Heart left ventricle (tissue), 16 donors: ENCODE measurements around the gene CCDC60. TPM values are rescaled to one million over a fixed set of nuclear protein-coding genes. Genes with fewer than 3 reads are reported as not detected.

ENCODE experiments used
- ATAC-seq, 4 donors: fragments of 200-7000 bp; cut with Tn5 transposase; one replicate each; pipeline ENCODE4 v1.9.1; 2020 to 2022; ENCODE audit warnings: moderate library complexity in 4 of 4, mild to moderate bottlenecking in 3 of 4, moderate number of reproducible peaks in 1 of 4
- DNase-seq, 5 donors: peaks; one replicate each; pipeline ENCODE4 v3.0.0-alpha.2; 2020
- H3K27ac ChIP-seq, 12 donors: fragments of 200-600 bp; sonication (generic) in 4 of 12; one replicate each; pipeline versions ENCODE4 v1.5.0 to v1.8.0; 2016 to 2022; ENCODE audit warnings: mild to moderate bottlenecking in 2 of 12
- H3K27me3 ChIP-seq, 9 donors: fragments of 200-600 bp; sonication (generic) in 2 of 9; one replicate each; pipeline versions ENCODE4 v1.5.1 to v1.8.0; 2016 to 2022; ENCODE audit warnings: mild to moderate bottlenecking in 3 of 9
- H3K36me3 ChIP-seq, 9 donors: fragments of 200-600 bp; sonication (generic) in 2 of 9; one replicate each; pipeline versions ENCODE4 v1.5.0 to v1.8.0; 2018 to 2022; ENCODE audit warnings: mild to moderate bottlenecking in 2 of 9
- H3K4me1 ChIP-seq, 12 donors: fragments of 200-600 bp; sonication (generic) in 4 of 12; one replicate each; pipeline versions ENCODE4 v1.5.0 to v1.8.0; 2016 to 2022; ENCODE audit warnings: mild to moderate bottlenecking in 3 of 12
- H3K4me3 ChIP-seq, 12 donors: fragments of 200-600 bp; sonication (generic) in 4 of 12; one replicate each; pipeline versions ENCODE4 v1.5.0 to v1.8.0; 2017 to 2022; ENCODE audit warnings: mild to moderate bottlenecking in 9 of 12, moderate library complexity in 4 of 12
- H3K9me3 ChIP-seq, 12 donors: fragments of 200-600 bp; sonication (generic) in 4 of 12; one replicate each; pipeline versions ENCODE4 v1.5.0 to v1.8.0; 2016 to 2022; ENCODE audit warnings: mild to moderate bottlenecking in 1 of 12
- POLR2A ChIP-seq, 2 donors: fragments of 450-650 bp; IDR thresholded peaks; one replicate each; pipeline ENCODE4 v1.6.1; 2017; ENCODE audit warnings: antibody characterized with exemption in 2 of 2, mild to moderate bottlenecking in 2 of 2, moderate library complexity in 2 of 2
- WGBS, 4 donors: extraction: QIAGEN DNeasy Blood & Tissue Kit in 2 of 4; methylation state at CpG; one replicate each; pipeline versions ENCODE4 v1.1.5 to v1.1.7; 2013 to 2018; 5-methylcytosine and 5-hydroxymethylcytosine counted together
- intact Hi-C, 10 donors: fragments of 100-400 bp; cut with DNase I; formaldehyde crosslinking; loops; one replicate each; pipeline versions ENCODE4 v1.11.1 to v1.14.2; 2022
- polyA plus RNA-seq, 2 donors: library from polyadenylated mRNA; stranded (reverse); fragments of 200-250 nt; gene quantifications; one replicate each; pipeline ENCODE4 v1.2.3, GENCODE V29; 2013
- total RNA-seq, 9 donors: library from RNA; depleted of rRNA in 2 of 9; stranded (reverse); fragments of >200 nt in 2 of 9; fragmentation: NEBNext Ultra II Directional in 3 of 9; extraction: Animal tissue kit (Norgen Biotek cat#: 25700) in 3 of 9; gene quantifications; one replicate each; pipeline versions ENCODE4 v1.1.0 to v1.2.4, GENCODE V29; 2016 to 2023
- TF ChIP-seq, protein P1 (sequence below), 12 donors: fragments of 200-600 bp; sonication (generic) in 4 of 12; IDR thresholded peaks; one replicate each; pipeline versions ENCODE4 v1.5.0 to v1.8.0; 2018 to 2022; ENCODE audit warnings: antibody characterized with exemption in 12 of 12, mild to moderate bottlenecking in 5 of 12
- donor health status: ischemic (EF 13 %, LVEDD 7.1; RV severe dilation, severe dysfunction).
- donor health status: healthy with polysubstance abuse.
- donor health status: DM: no; HTN: yes; CAD: no.
- donor health status: DM: no; HTN: no; CAD: no.
- donor health status: ischemic (EF 25% LVEDD 6.9; RV normal size, moderate dysfunction).
- donor health status: ischemic (EF 25% LVEDD 5.7; RV mildly dilated, moderate dysfunction).
- donor health status: healthy.
- donor health status: DM: yes; HTN: yes; CAD: no.
- donor health status: ischemic (EF 35%, LVEDD 5.7; RV mildly dilated, moderate dysfunction).
- donor health status: nonischemic (EF 11% LVEDD 7.7; RV severe dilation, severe dysfunction).
- donor health status: DM: yes; HTN: yes; CAD: no.
- donor health status: PGD.
- donor health status: ischemic (EF 29% LVEDD 5.4; RV normal size, mild dysfunction).
- donor health status: nonischemic (EF 23%, LVEDD 6.1; RV moderate dilation, normal function).

The CCDC60 gene
- total and polyA plus RNA-seq, 11 donors = not detected

DNA sequence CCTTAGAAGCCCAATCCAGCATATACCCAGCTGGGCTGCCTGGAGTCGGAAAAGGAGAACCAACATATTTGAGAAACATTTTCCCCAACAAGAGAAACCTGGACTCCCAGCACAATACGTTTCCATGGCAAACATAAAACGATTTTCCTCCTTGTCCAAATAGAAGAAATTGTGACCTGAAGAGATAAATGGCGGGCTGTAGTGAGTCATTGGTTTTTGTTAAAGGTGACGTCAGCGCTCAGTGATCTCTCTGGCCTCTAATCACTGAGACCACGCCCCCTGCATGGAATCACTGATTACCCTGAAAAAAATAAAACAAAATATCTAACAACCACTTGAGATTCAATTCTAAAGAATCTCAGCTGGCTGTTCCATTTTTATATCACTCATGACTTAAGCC is 6.0 kb downstream of the CCDC60 start:
- Histone ChIP-seq H3K36me3 (no peaks in the 10 kb centered on the region), H3K4me1 (peaks cover 0 to 4% (median 0%) of the 10 kb centered on the region in 12 donors), H3K9me3 (peaks cover 0 to 7% (median 0%) of the 10 kb centered on the region in 12 donors), H3K4me3 (no peak overlapping the region), H3K27me3 (peaks cover 0 to 5% (median 0%) of the 10 kb centered on the region in 9 donors), H3K27ac (peak overlapping the region in 1 of 12 donors; percentile 14)
- WGBS, 4 donors = 60 to 76% (median 65%) methylated on average over 7 of the region's 7 CpGs
- no peak for TF ChIP-seq POLR2A (IDR thresholded peaks at IDR 0.05)
- TF ChIP-seq, protein P1, sequence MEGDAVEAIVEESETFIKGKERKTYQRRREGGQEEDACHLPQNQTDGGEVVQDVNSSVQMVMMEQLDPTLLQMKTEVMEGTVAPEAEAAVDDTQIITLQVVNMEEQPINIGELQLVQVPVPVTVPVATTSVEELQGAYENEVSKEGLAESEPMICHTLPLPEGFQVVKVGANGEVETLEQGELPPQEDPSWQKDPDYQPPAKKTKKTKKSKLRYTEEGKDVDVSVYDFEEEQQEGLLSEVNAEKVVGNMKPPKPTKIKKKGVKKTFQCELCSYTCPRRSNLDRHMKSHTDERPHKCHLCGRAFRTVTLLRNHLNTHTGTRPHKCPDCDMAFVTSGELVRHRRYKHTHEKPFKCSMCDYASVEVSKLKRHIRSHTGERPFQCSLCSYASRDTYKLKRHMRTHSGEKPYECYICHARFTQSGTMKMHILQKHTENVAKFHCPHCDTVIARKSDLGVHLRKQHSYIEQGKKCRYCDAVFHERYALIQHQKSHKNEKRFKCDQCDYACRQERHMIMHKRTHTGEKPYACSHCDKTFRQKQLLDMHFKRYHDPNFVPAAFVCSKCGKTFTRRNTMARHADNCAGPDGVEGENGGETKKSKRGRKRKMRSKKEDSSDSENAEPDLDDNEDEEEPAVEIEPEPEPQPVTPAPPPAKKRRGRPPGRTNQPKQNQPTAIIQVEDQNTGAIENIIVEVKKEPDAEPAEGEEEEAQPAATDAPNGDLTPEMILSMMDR (IDR thresholded peaks at IDR 0.05) = no peak
- intact Hi-C loops = no loop called here
- ATAC-seq (peak in 1 of 4 donors; percentile 34), DNase-seq (no peak)

DNA sequence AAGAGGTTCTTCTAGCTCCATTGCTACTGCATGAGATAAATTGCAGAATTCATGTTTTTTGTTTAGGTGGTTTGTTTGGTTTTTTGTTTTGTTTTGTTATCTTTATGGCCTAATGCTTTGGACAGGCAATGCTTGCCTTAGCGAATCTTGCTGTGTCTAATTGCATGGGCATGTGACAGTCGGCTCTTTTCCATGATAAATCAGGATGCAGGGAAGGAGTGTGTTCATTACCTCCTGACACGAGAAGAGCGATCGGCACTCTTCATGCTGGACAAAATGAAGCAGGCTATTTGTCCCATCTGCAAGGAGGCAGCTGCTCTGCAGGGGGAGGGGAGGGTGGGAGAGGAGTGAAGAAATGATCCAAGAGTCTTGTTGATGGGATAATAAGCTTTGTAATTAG is 6.5 kb downstream of the CCDC60 start:
- ATAC-seq = no peak
- Histone ChIP-seq H3K27ac (no peak overlapping the region), H3K9me3 (peaks cover 0 to 7% (median 0%) of the 10 kb centered on the region in 12 donors), H3K27me3 (peaks cover 0 to 5% (median 0%) of the 10 kb centered on the region in 9 donors), H3K4me1 (peaks cover 0 to 4% (median 0%) of the 10 kb centered on the region in 12 donors), H3K4me3 (no peak overlapping the region), H3K36me3 (no peaks in the 10 kb centered on the region)
- no peak for DNase-seq
- intact Hi-C loops = no loop called here
- WGBS, 4 donors = 57 to 71% (median 62%) methylated on average over 5 of the region's 5 CpGs
- TF ChIP-seq, protein P1 (IDR thresholded peaks at IDR 0.05) = no peak
- TF ChIP-seq POLR2A (IDR thresholded peaks at IDR 0.05) = no peak

DNA sequence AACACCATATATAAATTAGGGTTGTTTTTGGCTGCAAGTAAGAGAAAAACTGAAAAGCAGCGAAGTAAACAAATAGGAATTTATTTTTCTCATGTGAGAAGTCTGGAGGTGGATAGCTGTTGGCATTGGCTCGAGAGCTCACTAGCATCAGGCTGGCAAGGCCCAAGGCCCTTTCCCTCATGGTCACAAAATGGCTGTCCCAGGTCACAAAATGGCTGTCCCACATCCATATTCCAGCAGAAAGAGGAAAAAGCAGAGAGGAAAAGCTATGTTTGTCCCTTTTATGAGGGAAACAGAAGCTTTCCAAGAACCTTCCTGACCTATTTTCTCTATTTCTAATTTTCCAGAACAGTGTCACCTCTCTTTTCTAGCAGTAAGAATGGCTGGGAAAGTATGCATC is 7.5 kb downstream of the CCDC60 start:
- Histone ChIP-seq H3K27me3 (no peaks in the 10 kb centered on the region), H3K36me3 (no peaks in the 10 kb centered on the region), H3K4me3 (no peak overlapping the region), H3K9me3 (peaks cover 0 to 7% (median 0%) of the 10 kb centered on the region in 12 donors), H3K27ac (no peak overlapping the region), H3K4me1 (peaks cover 0 to 4% (median 0%) of the 10 kb centered on the region in 12 donors)
- ATAC-seq (no peak), DNase-seq (no peak)
- intact Hi-C loops = no loop called here
- TF ChIP-seq POLR2A (IDR thresholded peaks at IDR 0.05) = no peak
- TF ChIP-seq, protein P1 (IDR thresholded peaks at IDR 0.05) = no peak
- 92 to 97% (median 94%) methylated on average over 2 of the region's 2 CpGs for WGBS, 4 donors

DNA sequence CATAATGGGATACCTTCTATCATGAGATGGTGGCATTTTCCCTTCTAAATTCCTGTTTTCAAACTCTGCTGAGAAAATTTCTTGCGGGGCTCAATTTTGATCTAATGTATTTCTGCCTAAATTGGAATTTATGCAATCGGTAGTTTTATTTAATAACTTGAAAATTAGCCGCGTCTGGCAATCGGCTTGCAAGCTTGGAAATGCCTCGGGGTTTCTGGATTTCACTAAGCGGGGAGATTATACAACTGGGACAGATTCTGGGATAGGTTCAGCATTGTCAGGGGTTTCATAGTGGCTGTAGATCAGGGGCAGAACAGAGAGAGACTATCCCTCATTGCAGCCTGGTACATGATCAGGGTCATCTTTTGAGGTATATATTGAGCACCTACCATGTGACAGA is 8.6 kb downstream of the CCDC60 start:
- 95 to 97% (median 96%) methylated on average over 7 of the region's 7 CpGs for WGBS, 4 donors
- intact Hi-C loops = no loop called here
- H3K27me3 ChIP-seq = no peaks in the 10 kb centered on the region
- H3K4me1 ChIP-seq = peaks cover 0 to 4% (median 0%) of the 10 kb centered on the region in 12 donors
- H3K27ac ChIP-seq = no peak overlapping the region
- TF ChIP-seq, protein P1 (IDR thresholded peaks at IDR 0.05) = no peak
- TF ChIP-seq POLR2A (IDR thresholded peaks at IDR 0.05) = no peak
- no peak for DNase-seq
- H3K9me3 ChIP-seq = peaks cover 0 to 7% (median 0%) of the 10 kb centered on the region in 12 donors
- no peak for ATAC-seq
- H3K4me3 ChIP-seq = no peak overlapping the region
- no peaks in the 10 kb centered on the region for H3K36me3 ChIP-seq
